GM12878 (cell line): ENCODE results near the gene SIK3. TPM values are rescaled to one million over a fixed set of nuclear protein-coding genes. Genes with fewer than 3 reads are reported as not detected.

Experiments
- ATAC-seq: fragments of 200-7000 bp; cut with Tn5 transposase; 3 replicates; pipeline ENCODE4 v1.9.1; 2020; ENCODE audit warnings: mild to moderate bottlenecking, moderate library complexity
- BruUV-seq: library from RNA; stranded (reverse); fragments of 400-500 nt; replicated peaks from 2 replicates; lab custom pipeline; 2021; lab: Mats Ljungman, UMichigan
- CTCF ChIA-PET: fragments of 300-600 bp; sonication (Branson Sonifier 250); formaldehyde crosslinking; extraction: SDS; loops from one replicate; lab custom pipeline; 2021; ENCODE audit warnings: inconsistent platforms; lab: Yijun Ruan, JAX
- POLR2A ChIA-PET: fragments of 350-600 bp; formaldehyde crosslinking; extraction: SDS; loops from one replicate; lab custom pipeline; 2021; ENCODE audit warnings: inconsistent platforms; lab: Charles Lee
- RAD21 ChIA-PET: fragments of 300-600 bp; sonication (Branson Sonifier 250); formaldehyde crosslinking; loops from one replicate; lab custom pipeline; 2023; ENCODE audit warnings: antibody characterized with exemption; ENCODE audit not compliant: unreplicated experiment; lab: Charles Lee
- SMC1A ChIA-PET: fragments of 300-600 bp; sonication (Branson Sonifier 250); formaldehyde crosslinking; loops from one replicate; lab custom pipeline; 2023; ENCODE audit not compliant: unreplicated experiment, uncharacterized antibody; lab: Charles Lee
- DNase-seq: peaks from one replicate; pipeline ENCODE4 v3.0.0-alpha.2; 2011; ENCODE audit warnings: low read depth, low spot score
- FAIRE-seq: peaks from 3 replicates; lab custom pipeline; 2011; peaks lifted over from hg19 to GRCh38; lab: Jason Lieb, UNC
- H2AFZ ChIP-seq: 2 replicates; pipeline ENCODE4 v1.6.0; 2011; ENCODE audit warnings: low read depth, low read length, control low read depth; ENCODE audit not compliant: control insufficient read depth
- H3K27ac ChIP-seq: 2 replicates; pipeline ENCODE4 v1.5.1; 2011; ENCODE audit warnings: control low read depth; ENCODE audit not compliant: control insufficient read depth, insufficient read depth
- H3K27me3 ChIP-seq, 2 experiments: replicated peaks in 1 of 2; 2 replicates each; pipeline versions ENCODE4 v1.6.0 to v1.6.1; 2011; ENCODE audit warnings: low read length in 1 of 2; ENCODE audit not compliant: control insufficient read depth in 2 of 2, insufficient read depth in 2 of 2
- H3K36me3 ChIP-seq, 2 experiments: 2 replicates each; pipeline ENCODE4 v1.5.1; 2011; ENCODE audit warnings: low read length in 1 of 2; ENCODE audit not compliant: control insufficient read depth in 2 of 2, insufficient read depth in 2 of 2
- H3K4me1 ChIP-seq: 2 replicates; pipeline ENCODE4 v1.6.1; 2011; ENCODE audit warnings: mild to moderate bottlenecking, low read length, moderate library complexity, mixed read lengths; ENCODE audit not compliant: control insufficient read depth, insufficient read depth
- H3K4me2 ChIP-seq: 2 replicates; pipeline ENCODE4 v1.6.0; 2011; ENCODE audit warnings: control low read depth; ENCODE audit not compliant: control insufficient read depth, insufficient read depth
- H3K4me3 ChIP-seq: fragments of 200-600 bp; sonication (generic); 2 replicates; pipeline ENCODE4 v1.5.1; 2016
- H3K79me2 ChIP-seq: 2 replicates; pipeline ENCODE4 v1.6.0; 2011; ENCODE audit warnings: low read length; ENCODE audit not compliant: control insufficient read depth, insufficient read depth
- H3K9ac ChIP-seq: 2 replicates; pipeline ENCODE4 v1.8.0; 2011; ENCODE audit warnings: low read length, control low read depth, mixed read lengths; ENCODE audit not compliant: control insufficient read depth, insufficient read depth
- H3K9me3 ChIP-seq: replicated peaks from 3 replicates; pipeline ENCODE4 v1.5.1; 2011; ENCODE audit warnings: mild to moderate bottlenecking, low read length; ENCODE audit not compliant: control insufficient read depth, insufficient read depth
- H4K20me1 ChIP-seq: 2 replicates; pipeline ENCODE4 v1.6.0; 2011; ENCODE audit not compliant: control insufficient read depth, insufficient read depth
- CBFB ChIP-seq: IDR thresholded peaks from 2 replicates; pipeline ENCODE4 v1.6.1; 2016; ENCODE audit warnings: antibody characterized with exemption, low read depth
- ETV6 ChIP-seq, 2 experiments: fragments of 450-650 bp in 1 of 2; IDR thresholded peaks in 1 of 2; conservative IDR thresholded peaks in 1 of 2; 2 replicates each; pipeline ENCODE4 v1.6.1; 2014; ENCODE audit warnings: antibody characterized with exemption in 1 of 2, borderline replicate concordance in 1 of 2, low read depth in 1 of 2, mild to moderate bottlenecking in 1 of 2, moderate library complexity in 1 of 2
- IKZF1 ChIP-seq: fragments of 450-650 bp; conservative IDR thresholded peaks from 2 replicates; pipeline ENCODE4 v1.6.1; 2017; ENCODE audit warnings: antibody characterized with exemption, mild to moderate bottlenecking
- JUNB ChIP-seq: IDR thresholded peaks from 2 replicates; pipeline ENCODE4 v1.6.1; 2016; ENCODE audit warnings: antibody characterized with exemption, mild to moderate bottlenecking
- MEF2B ChIP-seq: fragments of 450-650 bp; IDR thresholded peaks from 2 replicates; pipeline ENCODE4 v1.6.1; 2018; ENCODE audit warnings: mild to moderate bottlenecking, moderate library complexity; ENCODE audit not compliant: partially characterized antibody, poor library complexity, severe bottlenecking
- NFIC ChIP-seq: IDR thresholded peaks from 2 replicates; pipeline ENCODE4 v1.6.1; 2012; ENCODE audit warnings: low read depth, mild to moderate bottlenecking, inconsistent platforms, low read length, moderate library complexity
- PML ChIP-seq: IDR thresholded peaks from 2 replicates; pipeline ENCODE4 v1.6.1; 2012; ENCODE audit warnings: low read length, inconsistent platforms
- RBBP5 ChIP-seq: fragments of 200-600 bp; sonication (generic); conservative IDR thresholded peaks from 2 replicates; pipeline ENCODE4 v1.6.1; 2016
- RELA ChIP-seq: fragments of 450-650 bp; IDR thresholded peaks from 2 replicates; pipeline ENCODE4 v1.8.0; 2014; ENCODE audit warnings: borderline replicate concordance; ENCODE audit not compliant: partially characterized antibody
- WRNIP1 ChIP-seq: IDR thresholded peaks from 2 replicates; pipeline ENCODE4 v1.6.1; 2011; ENCODE audit warnings: low read depth, low read length, improper control_type of control experiment, borderline replicate concordance
- YBX1 ChIP-seq: fragments of 450-650 bp; IDR thresholded peaks from 2 replicates; pipeline ENCODE4 v1.6.1; 2016; ENCODE audit warnings: antibody characterized with exemption
- WGBS: methylation state at CpG from one replicate; pipeline ENCODE4 v1.1.6; 2016; ENCODE audit warnings: low lambda C conversion rate; ENCODE audit not compliant: insufficient replicate concordance, insufficient coverage; ENCODE audit errors: missing lambda C conversion rate; 5-methylcytosine and 5-hydroxymethylcytosine counted together
- in situ Hi-C: fragments of 300-500 bp; cut with MboI; formaldehyde crosslinking; loops from 9 replicates; pipeline ENCODE4 v1.14.3; 2018; ENCODE audit warnings: mixed read lengths
- intact Hi-C: fragments of 100-400 bp; cut with micrococcal nuclease; formaldehyde crosslinking; loops from one replicate; pipeline ENCODE4 v1.14.2; 2022; ENCODE audit not compliant: unreplicated experiment
- polyA plus RNA-seq, 11 experiments: library from polyadenylated mRNA; depleted of rRNA in 4 of 11; unstranded in 6 of 11; stranded (reverse) in 5 of 11; fragments of >200 nt; fragmentation: Nextera tagmentation in 4 of 11; fragmentation: Illumina TruSeq in 1 of 11; extraction: Ambion mirVana in 4 of 11; extraction: Trizol in 1 of 11; gene quantifications; 1 replicate in 1 of 11; 2 replicates in 10 of 11; pipeline versions ENCODE4 v1.2.1 to v1.2.3, GENCODE V29; 2011 to 2016; ENCODE audit warnings: inconsistent platforms in 2 of 11, missing spikeins in 2 of 11, low read depth in 1 of 11
- total RNA-seq, 4 experiments: library from RNA; depleted of rRNA in 3 of 4; stranded (reverse); fragments of >200 nt in 3 of 4; fragmentation: Illumina TruSeq in 1 of 4; extraction: Trizol in 1 of 4; gene quantifications; 2 replicates each; pipeline versions ENCODE4 v1.2.1 to v1.2.3, GENCODE V29; 2013 to 2021
- TF ChIP-seq, protein P1 (sequence below): fragments of 450-650 bp; IDR thresholded peaks from 2 replicates; pipeline ENCODE4 v1.6.1; 2014; ENCODE audit warnings: mild to moderate bottlenecking
- TF ChIP-seq, protein P2 (sequence below): fragments of 450-650 bp; IDR thresholded peaks from 2 replicates; pipeline ENCODE4 v1.6.1; 2017; ENCODE audit warnings: mild to moderate bottlenecking, moderate library complexity

Gene SIK3
- total and polyA plus RNA-seq, 10 of the 15 experiments (the other 5 are each of a cell fraction or from before 2014, with no cell fraction given) = 2.5 to 31.9 (median 11.1) TPM

DNA sequence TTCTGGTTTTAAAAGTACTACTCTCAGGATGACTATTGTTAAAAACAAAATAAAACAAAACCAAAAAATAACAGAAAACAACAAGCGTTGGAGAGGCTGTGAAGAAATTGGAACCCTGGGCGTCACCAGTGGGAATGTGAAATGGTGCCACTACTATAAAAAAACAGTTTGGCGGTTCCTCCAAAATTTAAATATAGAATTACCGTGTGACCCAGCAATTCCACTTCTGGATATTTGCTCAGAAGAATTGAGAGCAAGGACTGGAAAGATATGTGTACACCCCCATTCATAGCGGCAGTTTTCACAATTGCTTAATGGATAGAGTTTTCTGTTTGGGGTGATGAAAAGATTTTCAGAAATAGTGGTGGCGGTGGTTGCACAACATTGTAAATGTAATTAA, 283.7 kb downstream of the SIK3 start (continued):
- no peak for TF ChIP-seq RBBP5

DNA sequence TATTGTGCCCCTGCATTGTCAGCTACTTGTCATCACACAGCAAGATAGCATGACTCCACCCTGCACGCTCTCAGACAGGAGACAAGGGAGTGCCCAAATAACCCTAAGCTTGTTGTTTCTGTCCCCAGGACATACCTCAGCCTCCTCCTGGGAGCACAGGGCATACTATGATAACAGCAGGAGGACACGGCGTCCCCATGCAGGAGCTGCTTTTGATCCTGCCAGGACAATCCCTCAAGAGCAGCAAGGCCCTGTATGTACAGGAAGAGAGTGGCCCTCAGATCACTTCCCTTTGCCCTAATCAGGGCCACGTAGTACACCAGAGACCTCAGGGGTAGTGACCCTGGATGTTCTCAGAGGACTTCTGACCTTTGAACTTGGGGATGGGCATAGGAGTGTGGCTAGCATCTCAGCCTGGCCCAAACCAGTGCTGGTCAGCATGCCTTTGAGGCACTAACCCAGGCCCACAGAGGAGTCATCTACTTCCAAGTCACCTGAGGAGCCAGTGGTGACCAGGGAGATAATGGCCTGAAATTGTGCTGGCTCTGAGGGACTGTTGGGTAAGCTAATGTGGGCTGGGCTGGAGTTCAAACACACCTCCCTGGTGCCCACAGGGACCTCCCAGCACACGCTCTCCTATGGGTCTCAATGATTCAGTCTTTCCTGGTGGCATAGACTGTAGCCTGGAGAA, 284.3 kb downstream of the SIK3 start:
- Histone ChIP-seq H3K79me2 (no peaks in the 10 kb centered on the region), H3K4me2 (no peak overlapping the region), H3K27ac (no peak overlapping the region), H3K4me1 (no peaks in the 10 kb centered on the region), H2AFZ (no peak overlapping the region), H4K20me1 (no peaks in the 10 kb centered on the region), H3K4me3 (no peak overlapping the region)
- ChIA-PET CTCF (interaction anchor here (1.3 to 2.1 kb wide), 4 partner anchors 14 to 67 kb away, joined by 3 to 12 read pairs (median 8); partner anchors contain the start of gene APOA5), RAD21 (interaction anchor here (1.0 kb wide), 1 partner anchor 23 kb away, joined by 3 read pairs; the partner anchor contains the start of gene APOA5), POLR2A (no interaction called here)
- FAIRE-seq (no peak), DNase-seq (no peak)
- 37% methylated on average over 5 of the region's 5 CpGs for WGBS
- TF ChIP-seq, protein P1, sequence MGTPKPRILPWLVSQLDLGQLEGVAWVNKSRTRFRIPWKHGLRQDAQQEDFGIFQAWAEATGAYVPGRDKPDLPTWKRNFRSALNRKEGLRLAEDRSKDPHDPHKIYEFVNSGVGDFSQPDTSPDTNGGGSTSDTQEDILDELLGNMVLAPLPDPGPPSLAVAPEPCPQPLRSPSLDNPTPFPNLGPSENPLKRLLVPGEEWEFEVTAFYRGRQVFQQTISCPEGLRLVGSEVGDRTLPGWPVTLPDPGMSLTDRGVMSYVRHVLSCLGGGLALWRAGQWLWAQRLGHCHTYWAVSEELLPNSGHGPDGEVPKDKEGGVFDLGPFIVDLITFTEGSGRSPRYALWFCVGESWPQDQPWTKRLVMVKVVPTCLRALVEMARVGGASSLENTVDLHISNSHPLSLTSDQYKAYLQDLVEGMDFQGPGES = no peak
- no peak for TF ChIP-seq WRNIP1
- no peak for TF ChIP-seq PML
- TF ChIP-seq RELA = no peak
- TF ChIP-seq, protein P2, sequence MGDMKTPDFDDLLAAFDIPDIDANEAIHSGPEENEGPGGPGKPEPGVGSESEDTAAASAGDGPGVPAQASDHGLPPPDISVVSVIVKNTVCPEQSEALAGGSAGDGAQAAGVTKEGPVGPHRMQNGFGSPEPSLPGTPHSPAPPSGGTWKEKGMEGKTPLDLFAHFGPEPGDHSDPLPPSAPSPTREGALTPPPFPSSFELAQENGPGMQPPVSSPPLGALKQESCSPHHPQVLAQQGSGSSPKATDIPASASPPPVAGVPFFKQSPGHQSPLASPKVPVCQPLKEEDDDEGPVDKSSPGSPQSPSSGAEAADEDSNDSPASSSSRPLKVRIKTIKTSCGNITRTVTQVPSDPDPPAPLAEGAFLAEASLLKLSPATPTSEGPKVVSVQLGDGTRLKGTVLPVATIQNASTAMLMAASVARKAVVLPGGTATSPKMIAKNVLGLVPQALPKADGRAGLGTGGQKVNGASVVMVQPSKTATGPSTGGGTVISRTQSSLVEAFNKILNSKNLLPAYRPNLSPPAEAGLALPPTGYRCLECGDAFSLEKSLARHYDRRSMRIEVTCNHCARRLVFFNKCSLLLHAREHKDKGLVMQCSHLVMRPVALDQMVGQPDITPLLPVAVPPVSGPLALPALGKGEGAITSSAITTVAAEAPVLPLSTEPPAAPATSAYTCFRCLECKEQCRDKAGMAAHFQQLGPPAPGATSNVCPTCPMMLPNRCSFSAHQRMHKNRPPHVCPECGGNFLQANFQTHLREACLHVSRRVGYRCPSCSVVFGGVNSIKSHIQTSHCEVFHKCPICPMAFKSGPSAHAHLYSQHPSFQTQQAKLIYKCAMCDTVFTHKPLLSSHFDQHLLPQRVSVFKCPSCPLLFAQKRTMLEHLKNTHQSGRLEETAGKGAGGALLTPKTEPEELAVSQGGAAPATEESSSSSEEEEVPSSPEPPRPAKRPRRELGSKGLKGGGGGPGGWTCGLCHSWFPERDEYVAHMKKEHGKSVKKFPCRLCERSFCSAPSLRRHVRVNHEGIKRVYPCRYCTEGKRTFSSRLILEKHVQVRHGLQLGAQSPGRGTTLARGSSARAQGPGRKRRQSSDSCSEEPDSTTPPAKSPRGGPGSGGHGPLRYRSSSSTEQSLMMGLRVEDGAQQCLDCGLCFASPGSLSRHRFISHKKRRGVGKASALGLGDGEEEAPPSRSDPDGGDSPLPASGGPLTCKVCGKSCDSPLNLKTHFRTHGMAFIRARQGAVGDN = no peak
- no peak for TF ChIP-seq CBFB
- no peak for TF ChIP-seq IKZF1
- no peak for TF ChIP-seq MEF2B
- TF ChIP-seq NFIC = no peak
- TF ChIP-seq JUNB = no peak
- TF ChIP-seq ETV6 (conservative IDR thresholded peaks at IDR 0.05 in 1 of 2, IDR thresholded peaks at IDR 0.05 in 1 of 2; ENCODE audit: borderline replicate concordance in 1 of 2, low read depth in 1 of 2) = no peak
- no peak for TF ChIP-seq YBX1
- no peak for TF ChIP-seq RBBP5
- TF ChIP-seq, all 136 proteins: peak for 0
- intact Hi-C loops (no loop called here), in situ Hi-C loops (no loop called here)
- Histone ChIP-seq H3K9ac (no peak overlapping the region), H3K27me3 (no peaks in the 10 kb centered on the region), H3K36me3 (no peaks in the 10 kb centered on the region), H3K9me3 (no peaks in the 10 kb centered on the region)
- BruUV-seq = no TSS peak
- SMC1A ChIA-PET = interaction anchor here (0.7 to 1.2 kb wide), 3 partner anchors 20 to 38 kb away, joined by 3 to 4 read pairs (median 3); no protein-coding TSS in a partner anchor
- ATAC-seq = no peak
